OCI-LY3 (cell line): ENCODE measurements around the gene GCKR.
"Not testable (repeated sequence)": the region's sequence is repeated elsewhere in the genome, so short reads cannot be mapped to it uniquely, and the experiment has no call there.

Experiments used
- H2AFZ ChIP-seq: fragments of 200-600, 300-600 bp; shearing (Covaris generic); 2 replicates; pipeline ENCODE4 v1.6.0; 2014; ENCODE audit warnings: antibody characterized with exemption, low read depth, low read length
- H3K27ac ChIP-seq: fragments of 200-600, 300-600 bp; sonication (generic); 2 replicates; pipeline ENCODE4 v1.5.1; 2014; ENCODE audit warnings: mild to moderate bottlenecking, low read length, moderate library complexity, mixed read lengths
- H3K27me3 ChIP-seq: fragments of 200-600, 300-600 bp; sonication (generic); 2 replicates; pipeline ENCODE4 v1.6.1; 2014; ENCODE audit warnings: low read depth, low read length, mixed read lengths
- H3K36me3 ChIP-seq: fragments of 200-600, 300-600 bp; sonication (generic); replicated peaks from 2 replicates; pipeline ENCODE3; 2014; ENCODE audit warnings: low read depth, low read length, mixed read lengths
- H3K4me1 ChIP-seq: fragments of 300-600, 200-600 bp; sonication (generic); 2 replicates; pipeline ENCODE4 v1.6.1; 2014; ENCODE audit warnings: low read length, mixed read lengths
- H3K4me2 ChIP-seq: fragments of 200-600, 300-600 bp; sonication (generic); 2 replicates; pipeline ENCODE4 v1.6.1; 2014; ENCODE audit warnings: low read length, mixed read lengths
- H3K4me3 ChIP-seq: fragments of 300-600, 200-600 bp; sonication (generic); 2 replicates; pipeline ENCODE4 v1.5.1; 2014; ENCODE audit warnings: antibody characterized with exemption, mild to moderate bottlenecking, low read length, moderate library complexity
- H3K79me2 ChIP-seq: fragments of 300-600, 200-600 bp; shearing (Covaris generic); 2 replicates; pipeline ENCODE4 v1.6.1; 2014; ENCODE audit warnings: mild to moderate bottlenecking, low read length, mixed read lengths
- H3K9ac ChIP-seq: fragments of 300-600, 200-600 bp; shearing (Covaris generic); 2 replicates; pipeline ENCODE4 v1.6.0; 2014; ENCODE audit warnings: mild to moderate bottlenecking, low read length, moderate library complexity
- H3K9me3 ChIP-seq: fragments of 200-600, 300-600 bp; shearing (Covaris generic); 2 replicates; pipeline ENCODE4 v1.6.1; 2014; ENCODE audit warnings: low read length, mixed read lengths; ENCODE audit not compliant: insufficient read depth
- H4K20me1 ChIP-seq: fragments of 200-600, 300-600 bp; sonication (generic); 2 replicates; pipeline ENCODE4 v1.6.1; 2016; ENCODE audit warnings: low read length, mixed read lengths; ENCODE audit not compliant: insufficient read depth
- EZH2phosphoT487 ChIP-seq: fragments of 200-600 bp; shearing (Covaris generic); IDR thresholded peaks from 2 replicates; pipeline ENCODE4 v1.6.1; 2018; ENCODE audit warnings: antibody characterized with exemption, mixed run types, low read depth
- TF ChIP-seq, protein P1 (sequence below): fragments of 200-600, 300-600 bp; sonication (generic); IDR thresholded peaks from 2 replicates; pipeline ENCODE4 v1.5.1; 2014; ENCODE audit warnings: antibody characterized with exemption, low read length, low read depth

GCKR gene

DNA sequence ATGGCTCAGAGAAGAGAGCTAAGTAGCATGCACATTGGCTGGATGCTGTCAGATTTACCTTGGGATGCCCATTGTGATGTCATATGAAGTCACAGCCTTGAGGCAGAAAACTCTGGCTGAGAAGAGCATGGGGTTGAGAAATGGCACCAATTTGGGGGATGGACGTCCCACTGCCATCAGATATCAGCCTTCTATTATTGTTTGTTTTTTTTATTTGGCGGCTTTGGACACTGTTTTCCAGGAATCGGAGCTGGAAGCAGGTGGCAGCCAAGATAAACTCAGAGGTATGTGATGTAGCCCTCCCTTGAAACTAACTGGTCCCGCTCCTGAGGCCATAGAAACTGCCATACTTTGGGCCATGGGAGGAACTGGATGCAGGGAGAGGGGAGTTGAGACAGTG is 40.6 kb downstream of the GCKR start:
- 0 out of 2 replicates have a peak, but pooled peaks cover 22% of the 10 kb centered on the region for H3K27me3 ChIP-seq
- H3K4me1 ChIP-seq: no peaks in the 10 kb centered on the region
- H4K20me1 ChIP-seq: no peaks in the 10 kb centered on the region
- no peak overlapping the region for H3K4me3 ChIP-seq
- TF ChIP-seq EZH2phosphoT487: no peak
- H3K79me2 ChIP-seq: no peaks in the 10 kb centered on the region
- H3K4me2 ChIP-seq: no peak overlapping the region
- H2AFZ ChIP-seq: no peak overlapping the region
- H3K9ac ChIP-seq: no peak overlapping the region
- H3K36me3 ChIP-seq: no peaks in the 10 kb centered on the region
- no peak overlapping the region for H3K27ac ChIP-seq
- H3K9me3 ChIP-seq: no peaks in the 10 kb centered on the region

DNA sequence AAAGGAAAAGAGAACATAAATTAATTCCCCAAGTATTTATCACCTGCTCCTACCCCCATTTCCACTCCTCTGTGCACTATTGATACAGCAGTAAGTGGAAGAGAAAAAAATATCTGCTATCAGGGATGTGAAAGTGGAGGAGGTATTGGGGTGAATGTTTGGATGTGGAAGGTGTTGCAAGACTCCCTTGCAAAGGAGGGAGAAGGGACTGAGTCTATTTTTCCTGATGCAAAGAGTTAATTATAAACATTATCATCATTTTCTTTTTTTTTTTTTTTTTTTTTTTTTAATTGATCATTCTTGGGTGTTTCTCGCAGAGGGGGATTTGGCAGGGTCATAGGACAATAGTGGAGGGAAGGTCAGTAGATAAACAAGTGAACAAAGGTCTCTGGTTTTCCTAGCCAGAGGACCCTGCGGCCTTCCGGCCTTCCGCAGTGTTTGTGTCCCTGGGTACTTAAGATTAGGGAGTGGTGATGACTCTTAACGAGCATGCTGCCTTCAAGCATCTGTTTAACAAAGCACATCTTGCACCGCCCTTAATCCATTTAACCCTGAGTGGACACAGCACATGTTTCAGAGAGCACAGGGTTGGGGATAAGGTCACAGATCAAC is 42.3 kb downstream of the GCKR start:
- not testable (repeated sequence) for H3K79me2 ChIP-seq, H3K36me3 ChIP-seq, H3K9ac ChIP-seq, H3K4me3 ChIP-seq, H3K4me1 ChIP-seq, H2AFZ ChIP-seq, H3K4me2 ChIP-seq, H3K9me3 ChIP-seq, H3K27ac ChIP-seq, H4K20me1 ChIP-seq
- H3K27me3 ChIP-seq: 0 out of 2 replicates have a peak, but pooled peaks cover 17% of the 10 kb centered on the region

DNA sequence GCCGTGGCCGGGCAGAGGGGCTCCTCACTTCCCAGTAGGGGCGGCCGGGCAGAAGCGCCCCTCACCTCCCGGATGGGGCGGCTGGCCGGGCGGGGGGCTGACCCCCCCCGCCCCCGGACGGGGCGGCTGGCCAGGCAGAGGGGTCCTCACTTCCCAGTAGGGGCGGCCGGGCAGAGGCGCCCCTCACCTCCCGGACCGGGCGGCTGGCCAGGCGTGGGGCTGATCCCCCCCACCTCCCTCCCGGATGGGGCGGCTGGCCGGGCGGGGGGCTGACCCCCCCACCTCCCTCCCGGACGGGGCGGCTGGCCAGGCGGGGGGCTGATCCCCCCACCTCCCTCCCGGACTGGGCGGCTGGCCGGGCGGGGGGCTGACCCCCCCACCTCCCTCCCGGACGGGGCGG is 43.0 kb downstream of the GCKR start:
- not testable (repeated sequence) for H3K4me2 ChIP-seq, H3K4me1 ChIP-seq, H4K20me1 ChIP-seq, H3K36me3 ChIP-seq, H3K9me3 ChIP-seq, H3K9ac ChIP-seq, H3K27ac ChIP-seq, H2AFZ ChIP-seq, H3K4me3 ChIP-seq, H3K79me2 ChIP-seq
- 0 out of 2 replicates have a peak, but pooled peaks cover 12% of the 10 kb centered on the region for H3K27me3 ChIP-seq

DNA sequence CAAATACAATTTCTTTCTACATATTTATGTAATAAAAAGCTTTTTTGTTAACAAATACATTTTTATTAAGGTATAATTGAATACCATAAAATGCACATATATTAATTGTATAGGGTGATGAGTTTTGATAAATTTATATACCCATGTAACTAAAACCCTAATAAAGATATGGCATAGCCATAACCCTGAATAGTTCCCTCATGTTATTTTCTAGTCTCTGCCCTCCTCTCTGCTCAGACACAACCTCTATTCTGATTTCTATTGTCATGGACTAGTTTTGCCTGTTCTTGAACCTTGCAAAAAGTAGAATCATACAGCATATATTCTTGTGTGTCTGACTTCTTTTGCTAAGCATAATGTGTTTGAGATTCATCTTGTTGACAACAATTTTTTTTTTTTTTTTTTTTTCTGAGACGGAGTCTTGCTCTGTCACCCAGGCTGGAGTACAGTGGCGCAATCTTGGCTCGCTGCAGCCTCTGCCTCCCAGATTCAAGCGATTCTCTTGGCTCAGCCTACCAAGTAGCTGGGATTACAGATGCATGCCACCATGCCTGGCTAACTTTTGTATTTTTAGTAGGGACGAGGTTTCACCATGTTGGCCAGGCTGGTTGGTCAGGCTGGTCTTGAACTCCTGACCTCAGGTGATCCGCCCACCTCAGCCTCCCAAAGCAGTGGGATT is 47.6 kb downstream of the GCKR start:
- TF ChIP-seq EZH2phosphoT487: no peak
- TF ChIP-seq, protein P1, sequence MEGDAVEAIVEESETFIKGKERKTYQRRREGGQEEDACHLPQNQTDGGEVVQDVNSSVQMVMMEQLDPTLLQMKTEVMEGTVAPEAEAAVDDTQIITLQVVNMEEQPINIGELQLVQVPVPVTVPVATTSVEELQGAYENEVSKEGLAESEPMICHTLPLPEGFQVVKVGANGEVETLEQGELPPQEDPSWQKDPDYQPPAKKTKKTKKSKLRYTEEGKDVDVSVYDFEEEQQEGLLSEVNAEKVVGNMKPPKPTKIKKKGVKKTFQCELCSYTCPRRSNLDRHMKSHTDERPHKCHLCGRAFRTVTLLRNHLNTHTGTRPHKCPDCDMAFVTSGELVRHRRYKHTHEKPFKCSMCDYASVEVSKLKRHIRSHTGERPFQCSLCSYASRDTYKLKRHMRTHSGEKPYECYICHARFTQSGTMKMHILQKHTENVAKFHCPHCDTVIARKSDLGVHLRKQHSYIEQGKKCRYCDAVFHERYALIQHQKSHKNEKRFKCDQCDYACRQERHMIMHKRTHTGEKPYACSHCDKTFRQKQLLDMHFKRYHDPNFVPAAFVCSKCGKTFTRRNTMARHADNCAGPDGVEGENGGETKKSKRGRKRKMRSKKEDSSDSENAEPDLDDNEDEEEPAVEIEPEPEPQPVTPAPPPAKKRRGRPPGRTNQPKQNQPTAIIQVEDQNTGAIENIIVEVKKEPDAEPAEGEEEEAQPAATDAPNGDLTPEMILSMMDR: no peak
- Histone ChIP-seq H2AFZ (no peak overlapping the region), H3K4me3 (no peak overlapping the region), H3K36me3 (no peaks in the 10 kb centered on the region), H3K9me3 (no peaks in the 10 kb centered on the region), H3K9ac (no peak overlapping the region), H3K79me2 (no peaks in the 10 kb centered on the region), H3K4me2 (no peak overlapping the region), H4K20me1 (no peaks in the 10 kb centered on the region), H3K27me3 (no peaks in the 10 kb centered on the region), H3K27ac (no peak overlapping the region), H3K4me1 (no peaks in the 10 kb centered on the region)

DNA sequence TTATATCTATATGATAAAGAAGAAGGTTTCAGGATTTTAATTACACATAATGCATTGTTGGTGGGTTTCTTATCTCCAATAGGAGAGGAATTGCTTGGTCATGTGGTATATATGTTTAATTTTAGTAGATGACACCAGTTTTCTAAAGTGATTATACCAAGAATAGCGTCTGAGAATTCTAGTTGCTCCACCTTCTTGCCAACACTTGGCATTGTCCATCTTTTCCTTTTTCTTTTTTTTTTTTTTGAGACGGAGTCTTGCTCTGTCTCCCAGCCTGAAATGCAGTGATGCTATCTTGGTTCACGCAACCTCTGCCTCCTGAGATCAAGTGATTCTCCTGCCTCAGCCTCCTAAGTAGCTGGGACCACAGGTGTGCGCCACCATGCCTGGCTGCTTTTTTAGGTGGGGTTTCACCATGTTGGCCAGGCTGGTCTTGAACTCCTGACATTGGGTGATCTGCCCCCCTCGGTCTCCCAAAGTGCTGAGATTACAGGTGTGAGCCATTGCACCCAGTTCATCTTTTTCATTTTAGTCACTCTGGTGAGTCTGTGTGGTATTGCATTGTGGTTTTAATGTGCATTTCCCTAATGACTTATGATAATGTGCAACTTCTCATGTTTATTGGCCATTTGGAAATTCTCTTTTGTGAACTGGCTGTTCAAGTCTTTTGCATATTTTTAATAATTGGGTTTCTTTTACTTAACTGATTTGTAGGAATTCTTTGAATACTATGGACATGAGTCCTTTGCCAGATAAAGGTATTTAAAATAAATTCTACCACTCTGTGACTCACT is 48.9 kb downstream of the GCKR start:
- Histone ChIP-seq H3K4me3 (no peak overlapping the region), H3K79me2 (no peaks in the 10 kb centered on the region), H3K9ac (no peak overlapping the region), H3K4me1 (no peaks in the 10 kb centered on the region), H2AFZ (no peak overlapping the region), H3K9me3 (no peaks in the 10 kb centered on the region), H3K4me2 (no peak overlapping the region), H3K36me3 (no peaks in the 10 kb centered on the region), H3K27me3 (no peaks in the 10 kb centered on the region), H4K20me1 (no peaks in the 10 kb centered on the region), H3K27ac (no peak overlapping the region)
- TF ChIP-seq EZH2phosphoT487: no peak
- TF ChIP-seq, protein P1: no peak
